NT2/D1 (cell line): ENCODE measurements around the gene COL18A1.

Experiments used
- DNase-seq: peaks from one replicate; pipeline ENCODE4 v3.0.0-alpha.2; 2011; ENCODE audit warnings: low read depth, low spot score
- H3K27me3 ChIP-seq: 2 replicates; pipeline ENCODE4 v1.6.0; 2011; ENCODE audit warnings: mild to moderate bottlenecking; ENCODE audit not compliant: insufficient read length, insufficient read depth
- H3K36me3 ChIP-seq: 2 replicates; pipeline ENCODE4 v1.6.1; 2011; ENCODE audit warnings: mild to moderate bottlenecking, low read length, mixed read lengths; ENCODE audit not compliant: insufficient read depth, insufficient read length
- H3K4me1 ChIP-seq: 2 replicates; pipeline ENCODE4 v1.5.1; 2011; ENCODE audit not compliant: insufficient read depth, insufficient read length
- H3K4me3 ChIP-seq: 2 replicates; pipeline ENCODE4 v1.5.1; 2011; ENCODE audit warnings: low read depth; ENCODE audit not compliant: insufficient read length
- H3K9ac ChIP-seq: 2 replicates; pipeline ENCODE4 v1.6.0; 2011; ENCODE audit warnings: low read depth; ENCODE audit not compliant: insufficient read length
- H3K9me3 ChIP-seq: 2 replicates; pipeline ENCODE4 v1.5.1; 2011; ENCODE audit warnings: mild to moderate bottlenecking, low read length; ENCODE audit not compliant: insufficient read depth
- SUZ12 ChIP-seq: IDR thresholded peaks from 2 replicates; pipeline ENCODE4 v1.6.1; 2011; ENCODE audit not compliant: insufficient read length, insufficient read depth; ENCODE audit errors: extremely low read depth
- YY1 ChIP-seq: IDR thresholded peaks from 2 replicates; pipeline ENCODE4 v1.6.1; 2011; ENCODE audit not compliant: insufficient read length, insufficient read depth
- ZNF274 ChIP-seq: IDR thresholded peaks from 2 replicates; pipeline ENCODE4 v1.6.1; 2011; ENCODE audit warnings: mild to moderate bottlenecking, low read depth, low read length

Gene COL18A1

DNA sequence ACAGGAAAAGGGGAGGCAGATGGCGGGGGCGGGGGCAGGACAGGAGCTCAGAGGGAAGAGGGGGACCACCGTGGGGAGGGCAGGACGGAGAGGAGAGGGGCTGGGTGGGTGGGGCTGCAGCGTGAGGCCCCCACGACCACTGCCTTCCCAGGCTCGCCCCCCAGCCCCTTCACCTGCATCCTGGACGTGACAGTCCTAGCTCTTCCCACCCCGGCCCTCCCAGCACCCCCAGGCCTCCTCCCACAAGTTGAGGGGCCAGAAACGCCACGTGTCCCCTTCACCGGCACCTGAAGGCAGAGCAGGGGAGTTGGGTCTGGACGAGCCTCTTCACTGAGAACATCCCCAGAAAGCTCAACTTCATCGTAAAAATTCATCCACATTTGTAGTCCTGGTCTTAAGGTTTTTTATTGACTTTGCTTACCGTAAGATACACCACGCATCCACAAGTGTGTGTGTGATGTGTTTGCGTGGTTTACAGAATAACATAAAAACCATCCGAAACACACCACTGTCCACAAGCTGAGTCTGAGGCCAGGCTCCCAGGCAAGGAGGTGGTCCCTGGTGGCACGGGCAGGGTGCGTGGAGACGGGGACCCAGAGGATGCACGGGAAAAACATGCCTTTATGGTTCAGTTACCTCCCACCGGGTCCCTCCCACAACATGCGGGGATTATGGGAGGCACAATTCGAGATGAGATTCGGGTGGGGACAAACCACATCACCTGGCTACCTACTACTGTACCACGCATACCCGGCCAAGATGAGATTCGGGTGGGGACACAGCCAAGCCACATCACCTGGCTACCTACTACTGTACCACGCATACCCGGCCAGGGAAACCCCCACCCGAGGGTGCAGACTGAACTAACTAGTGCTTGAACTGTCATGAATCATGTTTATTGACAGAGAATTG lies 13.9 kb upstream of the COL18A1 start:
- H3K36me3 ChIP-seq = no peaks in the 10 kb centered on the region
- no peak for DNase-seq
- H3K27me3 ChIP-seq = peaks cover 44% of the 10 kb centered on the region
- peaks cover 14% of the 10 kb centered on the region for H3K4me1 ChIP-seq
- TF ChIP-seq YY1 (no peak), SUZ12 (no peak), ZNF274 (no peak)
- H3K9ac ChIP-seq = no peak overlapping the region
- H3K4me3 ChIP-seq = no peak overlapping the region
- no peaks in the 10 kb centered on the region for H3K9me3 ChIP-seq

DNA sequence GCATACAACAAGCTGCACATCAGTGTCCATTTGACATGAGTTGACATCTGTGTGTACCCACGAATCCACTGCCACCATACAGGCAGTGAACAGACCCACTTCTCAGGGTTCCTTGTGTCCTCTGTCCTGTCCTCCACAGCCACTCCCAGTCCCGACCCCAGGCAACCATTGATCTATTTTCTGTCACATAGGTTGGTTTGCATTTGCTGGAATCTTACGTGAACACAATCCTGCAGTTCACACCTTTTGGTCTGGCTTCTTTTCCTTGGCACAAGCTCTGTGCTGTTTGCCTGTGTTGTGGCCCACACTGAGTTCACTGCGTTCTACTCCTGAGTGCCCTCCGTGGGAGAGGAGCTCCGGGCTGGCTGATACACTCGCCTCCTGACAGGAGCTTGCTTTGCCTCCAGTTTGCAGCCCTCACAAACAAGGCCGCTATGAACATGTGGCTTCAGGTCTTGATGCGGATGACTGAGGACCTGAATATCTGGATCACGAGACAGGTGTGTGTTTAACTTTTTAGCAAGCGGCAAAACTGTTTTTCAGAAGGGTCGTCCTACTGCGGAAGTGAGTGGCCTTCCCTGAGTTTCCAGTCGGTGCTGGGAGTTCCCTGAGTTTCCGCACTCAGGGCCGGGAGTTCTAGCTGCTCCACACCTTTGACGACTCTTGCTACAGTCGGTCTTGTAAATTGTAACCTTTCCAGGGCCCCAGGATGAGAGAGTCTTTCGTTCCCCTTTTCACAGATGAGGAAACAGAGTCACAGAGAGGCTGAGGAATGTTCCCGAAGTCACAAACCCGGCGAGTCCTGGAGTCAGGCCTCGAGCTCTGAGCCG lies 13.0 kb upstream of the COL18A1 start:
- Histone ChIP-seq H3K4me3 (no peak overlapping the region), H3K36me3 (no peaks in the 10 kb centered on the region), H3K9ac (no peak overlapping the region), H3K9me3 (no peaks in the 10 kb centered on the region), H3K4me1 (peaks cover 8% of the 10 kb centered on the region), H3K27me3 (peaks cover 48% of the 10 kb centered on the region)
- DNase-seq = no peak
- no peak for TF ChIP-seq YY1
- TF ChIP-seq ZNF274 = no peak
- TF ChIP-seq SUZ12 = no peak

DNA sequence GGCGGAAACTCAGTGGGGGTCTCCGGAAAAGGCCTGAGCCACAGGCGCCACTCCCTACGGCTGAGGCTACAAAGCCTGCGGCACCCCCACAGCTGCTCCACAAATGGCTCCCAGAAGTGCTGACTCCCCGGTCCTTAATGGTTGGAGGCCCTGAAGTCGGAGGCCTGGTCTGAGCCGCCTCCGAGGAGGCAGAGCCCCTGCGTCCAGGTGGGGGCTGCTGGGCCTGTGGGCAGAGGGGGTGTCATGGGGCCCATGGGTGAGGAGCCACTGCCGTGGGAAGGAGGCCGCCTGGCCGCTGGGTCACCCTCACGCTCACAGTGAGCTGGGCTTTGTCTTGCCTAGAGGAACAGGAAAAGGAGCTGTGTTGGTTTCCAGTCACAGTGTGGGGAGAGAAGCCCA lies 12.4 kb upstream of the COL18A1 start:
- Histone ChIP-seq H3K27me3 (peaks cover 47% of the 10 kb centered on the region), H3K36me3 (no peaks in the 10 kb centered on the region), H3K4me1 (peaks cover 4% of the 10 kb centered on the region), H3K4me3 (no peak overlapping the region), H3K9me3 (no peaks in the 10 kb centered on the region), H3K9ac (no peak overlapping the region)
- DNase-seq = no peak
- TF ChIP-seq SUZ12 (no peak), YY1 (no peak), ZNF274 (no peak)

DNA sequence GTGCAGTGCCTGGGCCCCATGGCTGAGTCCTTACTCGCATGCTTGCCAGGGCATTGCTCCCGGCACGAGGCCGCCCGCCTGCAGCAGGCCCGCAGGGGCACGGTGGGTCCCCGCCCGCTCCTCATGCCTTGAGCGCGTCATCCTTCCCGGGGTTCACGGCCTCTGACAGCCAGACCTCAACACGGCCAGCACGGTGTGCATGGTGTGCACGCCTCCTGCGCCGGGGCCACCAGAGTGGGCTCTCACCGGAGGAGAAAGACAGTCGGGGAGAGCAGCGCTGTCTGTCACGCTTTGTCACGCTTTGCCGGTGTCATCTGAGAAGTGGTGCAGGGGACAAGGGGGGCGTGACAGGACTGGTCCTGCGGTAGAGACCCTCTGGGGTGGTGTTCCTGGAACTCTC lies 11.9 kb upstream of the COL18A1 start:
- TF ChIP-seq ZNF274 (no peak), YY1 (no peak), SUZ12 (no peak)
- no peak for DNase-seq
- H3K9ac ChIP-seq = no peak overlapping the region
- H3K27me3 ChIP-seq = peaks cover 46% of the 10 kb centered on the region
- H3K36me3 ChIP-seq = no peaks in the 10 kb centered on the region
- no peak overlapping the region for H3K4me3 ChIP-seq
- H3K9me3 ChIP-seq = no peaks in the 10 kb centered on the region
- H3K4me1 ChIP-seq = peaks cover 4% of the 10 kb centered on the region

DNA sequence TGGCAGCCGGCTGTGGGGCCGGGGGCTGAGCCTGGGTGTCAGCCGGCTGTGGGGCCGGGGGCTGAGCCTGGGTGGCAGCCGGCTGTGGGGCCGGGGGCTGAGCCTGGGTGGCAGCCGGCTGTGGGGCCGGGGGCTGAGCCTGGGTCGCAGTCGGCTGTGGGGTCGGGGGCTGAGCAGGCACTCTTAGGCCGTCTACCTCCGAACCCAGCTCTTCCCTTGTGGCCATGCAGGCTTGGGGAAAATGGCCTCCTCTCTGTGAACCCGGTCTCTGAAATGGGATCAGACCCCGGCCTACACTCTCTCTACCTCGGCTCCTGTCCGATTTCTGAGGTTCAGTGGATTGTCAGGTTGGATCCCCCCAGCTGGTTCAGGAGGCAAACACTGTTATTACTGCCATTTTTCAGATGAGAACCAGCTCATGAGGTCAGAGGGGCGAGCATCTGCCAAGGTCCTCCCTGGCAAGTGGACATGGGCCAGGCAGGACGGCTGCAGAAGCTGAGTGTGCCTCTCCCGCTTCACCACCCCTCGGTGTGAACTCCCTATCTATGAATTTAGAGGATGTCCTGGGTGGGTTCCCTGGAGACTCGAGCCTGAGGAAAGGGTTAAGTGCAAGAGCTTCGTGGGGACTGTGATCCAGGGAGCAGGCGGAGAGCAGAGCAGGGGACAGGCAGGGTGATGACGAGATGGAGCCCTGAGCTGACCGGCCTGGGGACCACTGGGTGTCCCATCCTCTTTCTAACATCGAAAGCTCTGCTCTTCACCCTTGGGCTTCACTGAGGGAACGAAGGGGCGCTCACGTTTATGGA lies 10.9 kb upstream of the COL18A1 start:
- peaks cover 36% of the 10 kb centered on the region for H3K27me3 ChIP-seq
- H3K36me3 ChIP-seq = no peaks in the 10 kb centered on the region
- H3K4me1 ChIP-seq = no peaks in the 10 kb centered on the region
- no peak overlapping the region for H3K9ac ChIP-seq
- no peaks in the 10 kb centered on the region for H3K9me3 ChIP-seq
- no peak for DNase-seq
- no peak overlapping the region for H3K4me3 ChIP-seq
- TF ChIP-seq YY1 (no peak), ZNF274 (no peak), SUZ12 (no peak)

DNA sequence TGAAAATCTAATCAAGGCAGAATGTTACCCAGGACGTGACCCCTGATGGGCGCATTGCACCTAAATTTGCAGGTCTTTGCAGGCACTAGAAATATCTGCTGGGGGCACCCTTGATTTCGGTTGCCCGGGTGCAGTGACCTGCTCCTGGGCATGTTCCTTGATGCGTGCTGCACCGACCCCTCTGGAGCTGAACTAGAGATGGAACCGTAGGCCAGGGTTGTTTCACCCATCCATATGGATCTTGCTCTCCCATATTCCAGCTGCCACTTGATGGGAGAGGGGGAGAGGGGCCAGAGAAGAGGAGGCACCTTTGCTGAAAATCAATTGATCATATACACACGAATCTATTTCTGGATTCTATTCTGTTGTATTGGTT lies 8.4 kb upstream of the COL18A1 start:
- Histone ChIP-seq H3K9me3 (peaks cover 16% of the 10 kb centered on the region), H3K36me3 (no peaks in the 10 kb centered on the region), H3K27me3 (peaks cover 31% of the 10 kb centered on the region), H3K9ac (no peak overlapping the region), H3K4me3 (no peak overlapping the region), H3K4me1 (no peaks in the 10 kb centered on the region)
- DNase-seq = no peak
- TF ChIP-seq ZNF274 (no peak), SUZ12 (no peak), YY1 (no peak)

DNA sequence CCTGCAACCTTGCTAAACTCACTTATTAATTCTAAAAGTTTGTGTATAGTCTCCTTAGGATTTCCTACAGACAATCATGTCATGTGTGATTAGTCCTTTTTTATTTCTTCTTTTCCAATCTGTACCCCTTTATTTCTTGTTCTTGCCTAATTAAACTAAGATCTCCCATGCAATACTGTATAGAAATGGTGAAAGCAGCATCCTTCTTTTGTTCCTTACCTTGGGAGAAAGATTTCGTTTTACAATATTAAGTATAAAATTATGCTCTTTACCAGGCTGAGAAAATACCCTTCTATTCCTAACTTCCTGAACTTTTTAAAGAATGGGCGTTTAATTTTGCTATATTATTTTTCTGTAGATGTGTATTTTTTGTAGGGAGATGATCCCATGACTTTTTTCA lies 7.6 kb upstream of the COL18A1 start:
- TF ChIP-seq ZNF274 (no peak), SUZ12 (no peak), YY1 (no peak)
- Histone ChIP-seq H3K9ac (no peak overlapping the region), H3K4me3 (no peak overlapping the region), H3K36me3 (no peaks in the 10 kb centered on the region), H3K27me3 (peaks cover 31% of the 10 kb centered on the region), H3K4me1 (no peaks in the 10 kb centered on the region), H3K9me3 (peaks cover 22% of the 10 kb centered on the region)
- no peak for DNase-seq
